ENCODE measurements around the gene FOXK1. TPM values are rescaled to one million over a fixed set of nuclear protein-coding genes. Genes with fewer than 3 reads are reported as not detected.

Gene FOXK1
- total RNA-seq, 2 donors from 2014 or later: 29.6 to 30.8 TPM

DNA sequence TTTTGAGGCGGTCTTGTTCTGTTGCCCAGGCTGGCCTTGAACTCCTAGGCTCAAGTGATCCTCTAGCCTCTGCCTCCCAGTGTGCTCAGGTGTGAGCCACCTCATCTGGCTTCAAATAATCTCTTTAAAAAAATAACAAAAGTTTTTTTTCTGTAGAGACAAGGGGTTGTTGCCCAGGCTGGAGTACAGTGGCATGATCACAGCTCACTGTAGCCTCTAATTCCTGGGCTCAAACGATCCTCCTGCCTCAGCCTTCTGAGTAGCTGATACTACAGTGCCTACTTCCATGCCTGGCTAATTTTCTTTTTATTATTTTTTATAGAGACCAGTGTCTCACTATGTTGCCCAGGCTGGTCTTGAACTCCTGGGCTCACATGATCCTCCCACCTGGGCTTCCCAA lies 11.7 kb downstream of the FOXK1 start:
- TF ChIP-seq, protein P1, sequence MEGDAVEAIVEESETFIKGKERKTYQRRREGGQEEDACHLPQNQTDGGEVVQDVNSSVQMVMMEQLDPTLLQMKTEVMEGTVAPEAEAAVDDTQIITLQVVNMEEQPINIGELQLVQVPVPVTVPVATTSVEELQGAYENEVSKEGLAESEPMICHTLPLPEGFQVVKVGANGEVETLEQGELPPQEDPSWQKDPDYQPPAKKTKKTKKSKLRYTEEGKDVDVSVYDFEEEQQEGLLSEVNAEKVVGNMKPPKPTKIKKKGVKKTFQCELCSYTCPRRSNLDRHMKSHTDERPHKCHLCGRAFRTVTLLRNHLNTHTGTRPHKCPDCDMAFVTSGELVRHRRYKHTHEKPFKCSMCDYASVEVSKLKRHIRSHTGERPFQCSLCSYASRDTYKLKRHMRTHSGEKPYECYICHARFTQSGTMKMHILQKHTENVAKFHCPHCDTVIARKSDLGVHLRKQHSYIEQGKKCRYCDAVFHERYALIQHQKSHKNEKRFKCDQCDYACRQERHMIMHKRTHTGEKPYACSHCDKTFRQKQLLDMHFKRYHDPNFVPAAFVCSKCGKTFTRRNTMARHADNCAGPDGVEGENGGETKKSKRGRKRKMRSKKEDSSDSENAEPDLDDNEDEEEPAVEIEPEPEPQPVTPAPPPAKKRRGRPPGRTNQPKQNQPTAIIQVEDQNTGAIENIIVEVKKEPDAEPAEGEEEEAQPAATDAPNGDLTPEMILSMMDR (IDR thresholded peaks at IDR 0.05): no peak
- DNase-seq: no peak
- Histone ChIP-seq H3K9me3 (no peaks in the 10 kb centered on the region), H3K9ac (ENCODE audit: low read depth in 2 of 2, low read length in 2 of 2) (no peak overlapping the region), H3K4me1 (no peaks in the 10 kb centered on the region), H3K27me3 (no peaks in the 10 kb centered on the region), H3K27ac (no peak overlapping the region), H3K36me3 (no peaks in the 10 kb centered on the region), H3K4me3 (no peak overlapping the region)
- intact Hi-C loops (cut with DNase I): no loop called here

DNA sequence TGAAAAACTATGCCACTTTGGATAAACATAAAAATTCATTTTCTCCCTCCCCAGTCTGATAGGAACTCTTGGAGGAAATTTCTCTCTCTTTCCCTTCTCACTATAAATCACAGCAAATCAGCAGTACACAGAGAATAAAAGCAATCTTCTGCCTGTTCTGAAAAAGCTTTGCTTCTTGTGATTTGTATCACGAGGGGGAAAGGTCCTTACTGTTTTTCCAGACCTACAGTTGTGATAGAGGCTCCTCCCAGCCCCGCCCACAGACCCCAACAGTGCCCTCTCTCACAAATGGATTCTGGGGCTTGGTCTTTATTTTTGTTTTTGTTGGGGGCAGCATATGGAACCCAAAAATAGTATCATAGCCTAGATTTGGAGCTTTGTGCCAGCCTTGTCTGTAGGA lies 12.2 kb downstream of the FOXK1 start:
- H3K9me3 ChIP-seq: no peaks in the 10 kb centered on the region
- TF ChIP-seq, protein P1 (IDR thresholded peaks at IDR 0.05): no peak
- DNase-seq: no peak
- H3K27ac ChIP-seq: no peak overlapping the region
- no peak overlapping the region for H3K4me3 ChIP-seq
- no peaks in the 10 kb centered on the region for H3K27me3 ChIP-seq
- no peaks in the 10 kb centered on the region for H3K4me1 ChIP-seq
- no peaks in the 10 kb centered on the region for H3K36me3 ChIP-seq
- H3K9ac ChIP-seq (ENCODE audit: low read depth in 2 of 2, low read length in 2 of 2): no peak overlapping the region
- intact Hi-C loops (cut with DNase I): no loop called here

DNA sequence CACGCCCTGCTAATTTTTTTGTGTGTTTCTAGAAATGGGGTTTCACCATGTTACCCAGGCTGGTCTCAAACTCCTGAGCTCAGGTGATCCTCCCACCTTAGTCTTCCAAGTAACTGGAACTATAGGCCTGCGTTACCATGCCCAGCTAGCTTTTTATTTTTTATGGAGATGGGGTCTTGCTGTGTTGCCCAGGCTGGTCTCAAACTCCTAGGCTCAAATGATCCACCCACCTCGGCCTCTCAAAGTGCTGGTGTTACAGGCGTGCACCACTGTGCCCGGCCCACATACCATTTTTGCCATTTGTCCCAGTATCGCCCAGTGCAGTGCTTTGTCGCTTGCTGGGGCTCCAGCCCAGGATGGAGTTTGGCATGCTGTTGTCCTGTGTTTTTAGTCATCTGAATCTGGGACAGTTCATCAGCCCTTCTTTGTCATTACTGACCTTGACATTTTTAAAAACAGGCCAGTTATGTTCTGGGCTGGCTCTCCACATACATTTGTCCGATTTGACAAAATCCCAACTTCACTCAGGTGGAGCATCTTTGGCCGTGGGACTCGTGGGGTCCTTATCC lies 16.7 kb downstream of the FOXK1 start:
- no peak overlapping the region for H3K27ac ChIP-seq
- peaks cover 5% of the 10 kb centered on the region for H3K4me1 ChIP-seq

DNA sequence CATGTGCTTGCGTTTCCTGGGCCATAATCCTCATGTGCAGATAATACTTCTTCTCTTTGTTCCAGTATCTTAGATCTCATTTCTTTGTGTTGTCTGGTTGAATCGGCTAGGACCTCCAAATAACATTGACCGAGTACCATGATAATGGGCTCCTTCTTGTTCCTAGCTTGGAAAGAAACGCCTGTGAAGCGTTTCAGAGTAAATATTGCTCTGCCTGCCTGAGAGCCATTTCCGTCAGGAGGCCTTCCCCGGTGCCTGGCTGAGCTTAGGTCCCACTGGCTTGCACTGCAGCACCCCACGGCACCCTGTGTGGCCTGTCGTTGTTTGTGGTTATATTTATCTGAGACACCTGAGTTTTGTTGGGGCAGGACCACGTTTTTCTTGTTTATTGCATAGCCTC lies 17.7 kb downstream of the FOXK1 start:
- TF ChIP-seq, protein P1 (IDR thresholded peaks at IDR 0.05): no peak
- H3K36me3 ChIP-seq: no peaks in the 10 kb centered on the region
- no peaks in the 10 kb centered on the region for H3K27me3 ChIP-seq
- DNase-seq: no peak
- no peak overlapping the region for H3K4me3 ChIP-seq
- H3K27ac ChIP-seq: no peak overlapping the region
- no peaks in the 10 kb centered on the region for H3K9me3 ChIP-seq
- H3K4me1 ChIP-seq: peaks cover 5% of the 10 kb centered on the region
- intact Hi-C loops (cut with DNase I): no loop called here
- H3K9ac ChIP-seq (ENCODE audit: low read depth in 2 of 2, low read length in 2 of 2): no peak overlapping the region

More for the DNA sequence above, 16.7 kb downstream of the FOXK1 start:
- Histone ChIP-seq H3K36me3 (no peaks in the 10 kb centered on the region), H3K4me3 (no peak overlapping the region), H3K9me3 (no peaks in the 10 kb centered on the region), H3K9ac (ENCODE audit: low read depth in 2 of 2, low read length in 2 of 2) (no peak overlapping the region), H3K27me3 (no peaks in the 10 kb centered on the region)
- TF ChIP-seq, protein P1 (IDR thresholded peaks at IDR 0.05): no peak
- DNase-seq: no peak
- intact Hi-C loops (cut with DNase I): no loop called here

DNA sequence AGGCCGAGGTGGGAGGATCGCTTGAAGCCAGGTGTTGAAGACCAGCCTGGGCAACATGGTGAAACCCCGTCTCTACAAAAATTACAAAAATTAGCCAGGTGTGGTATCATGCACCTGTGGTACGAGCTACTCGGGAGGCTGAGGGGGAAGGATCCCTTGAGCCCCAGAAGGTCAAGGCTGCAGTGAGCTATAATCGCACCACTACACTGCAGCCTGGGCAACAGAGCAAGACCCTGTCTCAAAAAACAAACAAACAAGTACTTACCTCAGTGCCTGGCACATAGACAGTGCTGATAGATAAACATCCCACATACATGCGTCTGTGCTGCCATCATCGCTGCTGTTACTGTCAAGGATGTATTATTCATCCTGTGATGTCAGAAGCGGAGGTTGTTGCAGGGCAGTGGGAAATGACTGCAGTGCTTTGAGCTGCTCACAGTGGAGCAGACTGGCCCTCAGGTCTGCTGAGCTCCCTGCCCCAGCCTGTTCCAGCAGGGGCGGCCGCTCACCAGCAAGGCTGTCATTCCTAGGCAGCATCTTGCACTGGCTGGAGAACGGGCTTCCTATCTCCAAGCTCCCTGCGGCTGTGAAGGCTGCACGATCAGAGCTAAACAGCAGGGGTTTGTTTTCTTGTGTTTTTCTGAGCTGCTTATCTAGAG lies 18.6 kb downstream of the FOXK1 start:
- H3K4me3 ChIP-seq: no peak overlapping the region
- intact Hi-C loops (cut with DNase I): no loop called here
- no peak overlapping the region for H3K27ac ChIP-seq
- no peaks in the 10 kb centered on the region for H3K9me3 ChIP-seq
- peaks cover 5% of the 10 kb centered on the region for H3K4me1 ChIP-seq
- peak overlapping the region in 1 of 2 donors; percentile 1 for H3K9ac ChIP-seq (ENCODE audit: low read depth in 2 of 2, low read length in 2 of 2)
- no peaks in the 10 kb centered on the region for H3K36me3 ChIP-seq
- no peak for DNase-seq
- TF ChIP-seq, protein P1 (IDR thresholded peaks at IDR 0.05): no peak
- no peaks in the 10 kb centered on the region for H3K27me3 ChIP-seq

Data from colonic mucosa (tissue), 4 donors.